Mucosa of stomach (tissue), 1 donor: Measurements from ENCODE around the gene CHMP4A.
"Not testable (repeated sequence)": the region's sequence is repeated elsewhere in the genome, so short reads cannot be mapped to it uniquely, and the experiment has no call there.

Experiments used
- H3K27me3 ChIP-seq: one replicate; pipeline ENCODE4 v1.7.0; 2013; ENCODE audit warnings: mild to moderate bottlenecking, low read length; ENCODE audit not compliant: control insufficient read depth, insufficient read depth
- H3K36me3 ChIP-seq: one replicate; pipeline ENCODE4 v1.7.0; 2013; ENCODE audit warnings: low read length; ENCODE audit not compliant: control insufficient read depth, insufficient read depth
- H3K4me1 ChIP-seq: one replicate; pipeline ENCODE4 v1.7.0; 2013; ENCODE audit warnings: mild to moderate bottlenecking, low read length; ENCODE audit not compliant: control insufficient read depth, insufficient read depth
- H3K4me3 ChIP-seq: one replicate; pipeline ENCODE4 v1.7.0; 2013; ENCODE audit warnings: low read length
- H3K9ac ChIP-seq: one replicate; pipeline ENCODE4 v1.7.0; 2013; ENCODE audit warnings: mild to moderate bottlenecking, low read length, moderate library complexity
- H3K9me3 ChIP-seq: one replicate; pipeline ENCODE4 v1.7.0; 2013; ENCODE audit warnings: mild to moderate bottlenecking, low read length, moderate library complexity; ENCODE audit not compliant: control insufficient read depth
- donor health status: Pancreatic carcinoma.

CHMP4A gene

GRCh38 chr14:24213866-24214662 is 776 bp upstream of the CHMP4A start:
- Histone ChIP-seq H3K27me3 (no peaks in the 10 kb centered on the region), H3K4me3 (no peak overlapping the region), H3K4me1 (peaks cover 10% of the 10 kb centered on the region), H3K36me3 (peaks cover 9% of the 10 kb centered on the region), H3K9me3 (no peaks in the 10 kb centered on the region), H3K9ac (peak overlapping the region; percentile 87)

DNA sequence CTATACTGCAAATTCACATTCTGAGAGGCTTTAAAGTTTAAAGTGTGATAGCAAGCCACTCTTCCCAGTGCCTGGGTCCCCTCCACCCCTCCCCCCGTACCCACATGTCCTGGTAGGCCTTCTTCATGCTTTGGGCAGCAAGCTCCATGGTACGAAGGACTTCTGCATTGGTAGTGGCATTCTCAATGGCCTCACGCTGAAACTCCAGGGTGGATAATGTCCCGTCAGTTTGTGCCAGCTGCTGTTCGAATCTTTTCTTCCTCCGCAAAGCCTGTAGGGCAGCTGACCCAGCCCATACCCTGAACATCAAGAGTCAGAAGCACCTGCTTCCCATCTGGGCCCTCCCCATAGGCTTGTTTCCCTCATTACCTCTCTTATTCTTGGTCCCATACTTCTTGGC is 2.0 kb downstream of the CHMP4A start:
- no peak overlapping the region for H3K9ac ChIP-seq
- no peaks in the 10 kb centered on the region for H3K27me3 ChIP-seq
- no peaks in the 10 kb centered on the region for H3K9me3 ChIP-seq
- peaks cover 4% of the 10 kb centered on the region for H3K36me3 ChIP-seq
- H3K4me3 ChIP-seq, result no peak overlapping the region
- H3K4me1 ChIP-seq, result peaks cover 10% of the 10 kb centered on the region

GRCh38 chr14:24207625-24208024 is 5.7 kb downstream of the CHMP4A start:
- no peak overlapping the region for H3K4me3 ChIP-seq
- peaks cover 6% of the 10 kb centered on the region for H3K36me3 ChIP-seq
- no peaks in the 10 kb centered on the region for H3K4me1 ChIP-seq

GRCh38 chr14:24207104-24207551 is 6.2 kb downstream of the CHMP4A start:
- H3K9ac ChIP-seq, result no peak overlapping the region
- peaks cover 6% of the 10 kb centered on the region for H3K36me3 ChIP-seq
- no peaks in the 10 kb centered on the region for H3K4me1 ChIP-seq
- no peaks in the 10 kb centered on the region for H3K9me3 ChIP-seq
- H3K27me3 ChIP-seq, result no peaks in the 10 kb centered on the region
- H3K4me3 ChIP-seq, result no peak overlapping the region

More at GRCh38 chr14:24207625-24208024, 5.7 kb downstream of the CHMP4A start:
- no peaks in the 10 kb centered on the region for H3K9me3 ChIP-seq
- no peaks in the 10 kb centered on the region for H3K27me3 ChIP-seq
- H3K9ac ChIP-seq, result no peak overlapping the region

GRCh38 chr14:24206260-24207103 is 6.8 kb downstream of the CHMP4A start:
- H3K27me3 ChIP-seq, result no peaks in the 10 kb centered on the region
- H3K9ac ChIP-seq, result no peak overlapping the region
- H3K9me3 ChIP-seq, result no peaks in the 10 kb centered on the region
- no peak overlapping the region for H3K4me3 ChIP-seq
- peaks cover 6% of the 10 kb centered on the region for H3K36me3 ChIP-seq
- no peaks in the 10 kb centered on the region for H3K4me1 ChIP-seq

DNA sequence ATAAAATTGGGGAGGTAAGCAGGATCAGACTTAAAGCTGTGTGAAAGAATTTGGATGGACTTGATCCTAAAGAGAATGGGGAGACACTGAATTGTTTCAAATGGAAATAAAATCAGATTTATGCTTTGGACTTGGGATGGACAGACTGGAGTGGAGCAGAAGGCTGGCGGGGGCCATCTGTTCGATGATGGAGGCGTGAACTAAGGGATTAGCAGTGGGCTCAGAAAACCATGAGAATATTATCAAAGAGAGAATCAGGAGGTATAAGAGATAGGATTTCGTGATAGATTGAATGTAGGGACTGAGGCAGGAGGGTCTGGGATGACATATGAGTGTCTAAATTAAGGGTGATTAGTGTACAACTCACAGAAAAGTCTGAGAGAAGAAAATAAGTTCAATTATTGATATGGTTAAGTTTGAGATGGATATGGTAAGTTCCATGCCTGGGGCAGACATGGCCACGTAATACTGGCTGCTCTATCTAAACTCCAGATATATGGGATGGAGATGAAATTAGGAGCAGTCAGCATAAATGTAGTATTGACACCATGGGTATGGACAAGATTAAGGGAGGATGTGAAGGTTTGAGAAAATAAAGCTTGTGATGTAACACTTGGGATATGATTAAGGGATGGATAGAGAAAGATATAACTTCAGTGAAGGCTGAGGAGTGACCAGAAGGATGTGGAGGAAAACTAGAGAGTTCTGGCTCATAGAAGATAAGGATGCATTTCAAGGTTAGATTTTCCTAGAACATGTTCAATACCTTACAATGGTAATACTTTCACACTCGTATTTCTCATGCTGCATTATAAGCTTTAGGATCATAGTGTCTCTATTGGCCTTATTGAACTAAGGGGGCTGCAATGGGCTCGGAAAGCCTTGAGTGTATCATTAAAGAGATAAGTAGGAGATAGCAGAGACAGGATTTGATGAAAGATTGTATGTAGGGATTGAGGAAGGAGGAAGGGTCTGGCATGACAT is 8.8 kb downstream of the CHMP4A start:
- H3K9ac ChIP-seq, result no peak overlapping the region
- peaks cover 6% of the 10 kb centered on the region for H3K36me3 ChIP-seq
- no peaks in the 10 kb centered on the region for H3K4me1 ChIP-seq
- no peaks in the 10 kb centered on the region for H3K27me3 ChIP-seq
- H3K9me3 ChIP-seq, result no peaks in the 10 kb centered on the region
- H3K4me3 ChIP-seq, result no peak overlapping the region

- H3K9ac ChIP-seq, H3K4me1 ChIP-seq, H3K27me3 ChIP-seq, H3K36me3 ChIP-seq, H3K4me3 ChIP-seq, H3K9me3 ChIP-seq: not testable (repeated sequence)
Observed at GRCh38 chr14:24203249-24203886, 9.9 kb downstream of the CHMP4A start.

DNA sequence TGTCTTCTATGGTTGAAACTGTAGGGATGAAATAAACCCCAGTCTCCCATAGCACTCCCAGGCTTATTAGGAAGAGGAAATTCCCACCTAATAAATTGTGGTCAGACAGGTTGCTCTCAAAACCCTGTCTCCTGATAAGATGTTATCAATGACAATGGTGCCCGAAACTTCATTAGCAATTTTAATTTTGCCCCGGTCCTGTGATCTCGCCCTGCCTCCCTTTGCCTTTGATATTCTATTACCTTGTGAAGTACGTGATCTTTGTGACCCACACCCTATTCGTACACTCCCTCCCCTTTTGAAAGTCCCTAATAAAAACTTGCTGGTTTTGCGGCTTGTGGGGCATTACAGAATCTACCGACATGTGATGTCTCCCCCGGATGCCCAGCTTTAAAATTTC is 10.8 kb downstream of the CHMP4A start:
- not testable (repeated sequence) for H3K36me3 ChIP-seq, H3K27me3 ChIP-seq, H3K9me3 ChIP-seq, H3K4me1 ChIP-seq, H3K4me3 ChIP-seq, H3K9ac ChIP-seq

DNA sequence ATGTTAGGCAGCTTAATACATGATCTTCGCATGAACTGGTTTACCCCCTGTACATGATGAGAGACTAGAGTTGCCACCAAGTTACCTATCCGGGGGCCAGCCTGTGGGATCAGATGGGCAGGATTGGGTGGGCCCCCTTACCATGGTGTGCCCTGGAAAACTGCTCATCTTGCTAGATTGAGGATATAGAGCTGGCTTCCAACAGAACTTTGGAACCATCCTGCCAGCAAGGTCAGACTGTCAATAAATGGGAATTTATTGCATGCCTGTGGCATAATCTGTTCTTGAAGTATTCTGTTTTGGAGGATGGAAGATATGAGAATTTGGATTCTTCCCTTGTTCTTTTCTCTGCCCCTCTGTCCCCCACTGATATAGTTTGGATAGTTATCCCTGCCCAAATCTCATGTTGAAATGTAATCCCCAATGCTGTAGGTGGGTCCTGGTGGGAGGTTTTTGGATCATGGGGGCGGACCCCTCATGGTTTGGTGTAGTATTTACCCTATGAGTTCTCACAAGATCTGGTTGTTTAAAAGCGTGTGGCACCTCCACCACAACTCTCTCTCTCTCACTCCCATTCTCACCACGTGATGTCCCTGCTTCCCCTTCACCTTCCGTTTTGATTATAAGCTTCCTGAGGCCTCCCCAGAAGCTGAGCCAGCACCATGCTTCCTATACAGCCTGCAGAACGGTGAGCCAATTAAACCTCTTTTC is 14.3 kb downstream of the CHMP4A start:
- Histone ChIP-seq H3K9me3 (no peaks in the 10 kb centered on the region), H3K27me3 (no peaks in the 10 kb centered on the region), H3K36me3 (no peaks in the 10 kb centered on the region), H3K4me1 (peaks cover 22% of the 10 kb centered on the region), H3K9ac (no peak overlapping the region), H3K4me3 (no peak overlapping the region)

DNA sequence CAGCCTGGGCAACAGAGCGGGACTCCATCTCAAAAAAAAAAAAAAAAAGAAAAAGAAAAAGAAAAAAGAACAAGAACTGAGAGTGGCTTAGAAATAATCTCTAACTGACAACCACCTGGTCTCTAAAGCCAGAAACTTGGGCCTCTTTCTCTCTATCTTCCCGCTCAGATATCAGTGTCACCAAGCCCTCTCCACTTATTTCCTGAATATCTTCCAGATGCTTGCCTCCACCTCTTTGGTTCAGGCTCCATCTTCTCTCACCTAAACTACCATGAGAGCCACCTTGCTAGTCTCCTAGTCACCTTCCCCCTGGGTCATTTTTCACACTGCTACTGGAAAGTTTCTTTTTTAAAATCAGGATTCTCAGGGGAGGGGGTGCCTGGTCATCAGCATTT is 16.2 kb downstream of the CHMP4A start:
- Histone ChIP-seq H3K9me3 (no peaks in the 10 kb centered on the region), H3K4me1 (peaks cover 22% of the 10 kb centered on the region), H3K27me3 (no peaks in the 10 kb centered on the region), H3K4me3 (no peak overlapping the region), H3K36me3 (no peaks in the 10 kb centered on the region), H3K9ac (no peak overlapping the region)
